ENCODE results near the gene GNB1L. TPM values are rescaled to one million over a fixed set of nuclear protein-coding genes. Genes with fewer than 3 reads are reported as not detected.

GNB1L gene
- total RNA-seq, 1 experiment from 2014 or later, result 15.8 TPM

- Histone ChIP-seq H3K27me3 (replicated peaks; ENCODE audit: control insufficient read depth, insufficient read depth, low read length) (no peaks in the 10 kb centered on the region), H3K36me3 (ENCODE audit: control insufficient read depth, insufficient read depth, low read length) (no peaks in the 10 kb centered on the region), H3K4me3 (ENCODE audit: low read depth, low read length) (no peak overlapping the region), H3K9me3 (no peaks in the 10 kb centered on the region), H3K4me1 (no peaks in the 10 kb centered on the region)
- TF ChIP-seq, protein P1, sequence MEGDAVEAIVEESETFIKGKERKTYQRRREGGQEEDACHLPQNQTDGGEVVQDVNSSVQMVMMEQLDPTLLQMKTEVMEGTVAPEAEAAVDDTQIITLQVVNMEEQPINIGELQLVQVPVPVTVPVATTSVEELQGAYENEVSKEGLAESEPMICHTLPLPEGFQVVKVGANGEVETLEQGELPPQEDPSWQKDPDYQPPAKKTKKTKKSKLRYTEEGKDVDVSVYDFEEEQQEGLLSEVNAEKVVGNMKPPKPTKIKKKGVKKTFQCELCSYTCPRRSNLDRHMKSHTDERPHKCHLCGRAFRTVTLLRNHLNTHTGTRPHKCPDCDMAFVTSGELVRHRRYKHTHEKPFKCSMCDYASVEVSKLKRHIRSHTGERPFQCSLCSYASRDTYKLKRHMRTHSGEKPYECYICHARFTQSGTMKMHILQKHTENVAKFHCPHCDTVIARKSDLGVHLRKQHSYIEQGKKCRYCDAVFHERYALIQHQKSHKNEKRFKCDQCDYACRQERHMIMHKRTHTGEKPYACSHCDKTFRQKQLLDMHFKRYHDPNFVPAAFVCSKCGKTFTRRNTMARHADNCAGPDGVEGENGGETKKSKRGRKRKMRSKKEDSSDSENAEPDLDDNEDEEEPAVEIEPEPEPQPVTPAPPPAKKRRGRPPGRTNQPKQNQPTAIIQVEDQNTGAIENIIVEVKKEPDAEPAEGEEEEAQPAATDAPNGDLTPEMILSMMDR (IDR thresholded peaks at IDR 0.05; ENCODE audit: insufficient read depth in 1 of 2, low read depth in 1 of 2, low read length in 1 of 2, severe bottlenecking in 1 of 2, unreplicated experiment in 1 of 2), result no peak
- Mint-ChIP-seq H3K9me3 (ENCODE audit: unreplicated experiment) (no peaks in the 10 kb centered on the region), H3K4me1 (ENCODE audit: low read depth, unreplicated experiment) (no peaks in the 10 kb centered on the region), H3K4me3 (ENCODE audit: unreplicated experiment) (no peak overlapping the region), H3K27me3 (ENCODE audit: insufficient read depth, unreplicated experiment) (peaks cover 3% of the 10 kb centered on the region), H3K36me3 (ENCODE audit: insufficient read depth, unreplicated experiment) (no peaks in the 10 kb centered on the region), H3K27ac (ENCODE audit: unreplicated experiment) (no peak overlapping the region)
- ChIA-PET CTCF (interaction anchor here (1.0 to 1.7 kb wide), 3 partner anchors 28 to 137 kb away, joined by 4 to 7 read pairs (median 5); no protein-coding TSS in a partner anchor), POLR2A (no interaction called here)
- no peak for DNase-seq
- intact Hi-C loops (cut with micrococcal nuclease; ENCODE audit: unreplicated experiment), result no loop called here
- BruUV-seq (replicated peaks), result no TSS peak
These were observed 81.8 kb downstream of the GNB1L start for GRCh38 chr22:19772673-19773469.

GRCh38 chr22:19772422-19772672 lies 82.3 kb downstream of the GNB1L start:
- Histone ChIP-seq H3K9me3 (no peaks in the 10 kb centered on the region), H3K27me3 (replicated peaks; ENCODE audit: control insufficient read depth, insufficient read depth, low read length) (no peaks in the 10 kb centered on the region), H3K36me3 (ENCODE audit: control insufficient read depth, insufficient read depth, low read length) (no peaks in the 10 kb centered on the region), H3K4me3 (ENCODE audit: low read depth, low read length) (no peak overlapping the region), H3K4me1 (peaks cover 4% of the 10 kb centered on the region)
- Mint-ChIP-seq H3K9me3 (ENCODE audit: unreplicated experiment) (no peaks in the 10 kb centered on the region), H3K27me3 (ENCODE audit: insufficient read depth, unreplicated experiment) (peaks cover 3% of the 10 kb centered on the region), H3K4me1 (ENCODE audit: low read depth, unreplicated experiment) (no peaks in the 10 kb centered on the region), H3K27ac (ENCODE audit: unreplicated experiment) (no peak overlapping the region), H3K4me3 (ENCODE audit: unreplicated experiment) (no peak overlapping the region), H3K36me3 (ENCODE audit: insufficient read depth, unreplicated experiment) (no peaks in the 10 kb centered on the region)
- intact Hi-C loops (cut with micrococcal nuclease; ENCODE audit: unreplicated experiment), result no loop called here
- CTCF ChIA-PET, result interaction anchor here (1.5 to 1.7 kb wide), 2 partner anchors 42 to 138 kb away, joined by 4 to 7 read pairs; no protein-coding TSS in a partner anchor
- POLR2A ChIA-PET, result no interaction called here
- no peak for DNase-seq
- TF ChIP-seq, protein P1 (IDR thresholded peaks at IDR 0.05; ENCODE audit: insufficient read depth in 1 of 2, low read depth in 1 of 2, low read length in 1 of 2, severe bottlenecking in 1 of 2, unreplicated experiment in 1 of 2), result no peak
- no TSS peak for BruUV-seq (replicated peaks)

GRCh38 chr22:19770349-19771220 lies 84.1 kb downstream of the GNB1L start:
- POLR2A ChIA-PET, result no interaction called here
- intact Hi-C loops (cut with micrococcal nuclease; ENCODE audit: unreplicated experiment), result no loop called here
- Mint-ChIP-seq H3K27ac (ENCODE audit: unreplicated experiment) (no peak overlapping the region), H3K4me3 (ENCODE audit: unreplicated experiment) (no peak overlapping the region), H3K4me1 (ENCODE audit: low read depth, unreplicated experiment) (no peaks in the 10 kb centered on the region), H3K27me3 (ENCODE audit: insufficient read depth, unreplicated experiment) (peaks cover 3% of the 10 kb centered on the region), H3K36me3 (ENCODE audit: insufficient read depth, unreplicated experiment) (no peaks in the 10 kb centered on the region), H3K9me3 (ENCODE audit: unreplicated experiment) (no peaks in the 10 kb centered on the region)
- Histone ChIP-seq H3K36me3 (ENCODE audit: control insufficient read depth, insufficient read depth, low read length) (no peaks in the 10 kb centered on the region), H3K9me3 (no peaks in the 10 kb centered on the region), H3K27me3 (replicated peaks; ENCODE audit: control insufficient read depth, insufficient read depth, low read length) (no peaks in the 10 kb centered on the region), H3K4me1 (peaks cover 12% of the 10 kb centered on the region), H3K4me3 (ENCODE audit: low read depth, low read length) (no peak overlapping the region)
- TF ChIP-seq, protein P1 (IDR thresholded peaks at IDR 0.05; ENCODE audit: insufficient read depth in 1 of 2, low read depth in 1 of 2, low read length in 1 of 2, severe bottlenecking in 1 of 2, unreplicated experiment in 1 of 2), result no peak
- CTCF ChIA-PET, result interaction anchor here (0.6 to 1.0 kb wide), 2 partner anchors 8 to 14 kb away, joined by 3 read pairs; no protein-coding TSS in a partner anchor
- no peak for DNase-seq
- no TSS peak for BruUV-seq (replicated peaks)
